C1 segment of cervical spinal cord (tissue), 14 donors: ENCODE measurements around the gene PCYT1A.
"Not testable (repeated sequence)": the region's sequence is repeated elsewhere in the genome, so short reads cannot be mapped to it uniquely, and the experiment has no call there.

Experiments used
- DNase-seq, 14 donors: peaks; one replicate each; lab custom pipeline; 2025; lab: John Stamatoyannopoulos, UW

Gene PCYT1A

DNA sequence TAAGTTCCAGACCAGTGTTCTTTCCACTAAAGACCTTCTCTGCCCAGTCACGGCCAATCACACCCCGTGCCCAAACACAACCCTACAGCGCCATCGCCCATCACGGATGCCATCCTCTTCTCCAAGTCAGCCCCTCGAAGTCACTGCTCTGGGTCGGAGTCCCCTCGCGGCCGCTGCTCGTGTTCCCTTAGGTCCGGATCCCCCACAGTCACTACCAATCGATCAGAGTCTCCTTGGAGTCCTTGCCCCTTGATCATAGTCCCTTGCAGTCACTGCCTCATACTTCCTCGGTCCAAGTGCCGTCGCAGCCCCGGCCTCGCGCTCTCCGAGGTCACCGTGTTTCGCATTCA is 461 bp downstream of the PCYT1A start:
- peak in 4 of 14 donors; percentile 44 to 56 (median 56) for DNase-seq

DNA sequence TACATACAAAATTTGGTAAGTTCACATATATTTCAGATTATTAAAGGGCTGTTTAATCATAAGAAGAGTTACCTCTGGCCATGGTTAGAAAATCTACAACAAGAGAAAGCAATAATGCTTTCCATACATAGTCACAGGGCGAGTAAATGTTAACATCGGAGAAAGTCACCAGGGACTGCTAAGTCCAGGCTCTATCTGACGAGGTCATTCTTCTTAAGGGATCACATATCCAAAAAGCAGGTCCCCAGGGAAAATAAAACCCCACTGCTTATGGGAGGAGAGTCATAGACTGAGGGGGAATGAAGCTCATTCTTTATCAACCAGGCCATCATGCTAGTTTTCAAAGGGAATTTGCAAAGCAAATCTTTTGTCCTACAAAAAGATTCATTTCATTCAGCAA is 3.1 kb downstream of the PCYT1A start:
- no peak for DNase-seq

GRCh38 chr3:196281962-196282361 is 5.6 kb downstream of the PCYT1A start:
- DNase-seq = no peak

DNA sequence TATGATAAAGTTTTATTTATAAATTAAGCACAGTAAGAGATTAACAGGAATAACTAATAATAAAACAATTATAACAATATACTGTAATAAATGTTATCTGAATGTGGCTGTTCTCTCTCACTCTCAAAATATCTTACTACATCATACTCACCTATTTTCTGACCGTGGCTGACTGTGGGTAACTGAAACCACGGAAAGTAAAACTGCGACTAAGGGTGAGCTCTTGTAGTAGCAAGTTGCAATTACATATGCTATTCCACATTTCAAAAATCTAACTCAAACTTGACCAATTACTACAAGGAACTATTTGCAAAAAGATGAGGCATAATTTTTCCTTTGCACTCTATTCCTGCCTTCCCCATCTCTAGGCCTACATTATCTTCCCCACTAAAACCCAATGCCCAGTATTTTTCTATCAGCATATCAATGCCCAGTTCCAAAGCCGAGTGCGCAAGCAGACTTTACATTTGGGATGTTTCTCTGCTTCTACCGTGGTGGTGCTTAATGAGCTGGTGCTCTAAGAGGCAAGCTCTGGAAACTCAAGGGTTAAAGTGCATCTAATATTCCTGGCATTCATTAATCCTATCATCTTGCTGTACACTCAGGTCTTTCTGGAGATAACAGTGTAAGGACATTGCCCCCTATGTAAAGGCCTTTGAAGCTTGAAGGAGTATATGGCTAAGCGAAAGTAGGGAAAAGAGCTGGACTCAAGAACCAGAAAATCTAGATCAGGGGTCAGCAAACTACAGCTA is 6.7 kb downstream of the PCYT1A start:
- DNase-seq = no peak

DNA sequence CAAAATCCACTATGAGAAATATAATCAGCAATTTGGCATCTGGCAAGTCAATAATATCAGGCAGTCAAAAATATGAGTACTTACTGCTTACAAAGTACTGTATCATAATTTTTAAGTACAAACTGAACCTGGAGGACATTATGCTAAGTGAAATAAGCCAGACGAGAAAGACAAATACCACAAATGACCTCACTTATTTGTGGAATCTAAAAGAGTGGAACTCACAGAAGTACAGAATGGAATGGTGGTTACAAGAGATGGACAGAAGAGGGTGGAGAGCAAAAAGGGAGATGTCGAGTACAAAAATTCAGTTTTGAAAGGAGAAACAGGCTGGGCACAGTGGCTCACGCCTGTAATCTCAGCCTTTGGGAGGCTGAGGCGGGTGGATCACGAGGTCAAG is 12.4 kb downstream of the PCYT1A start:
- DNase-seq = no peak

- no peak for DNase-seq
Measured at GRCh38 chr3:196274585-196274984, 12.9 kb downstream of the PCYT1A start.

DNA sequence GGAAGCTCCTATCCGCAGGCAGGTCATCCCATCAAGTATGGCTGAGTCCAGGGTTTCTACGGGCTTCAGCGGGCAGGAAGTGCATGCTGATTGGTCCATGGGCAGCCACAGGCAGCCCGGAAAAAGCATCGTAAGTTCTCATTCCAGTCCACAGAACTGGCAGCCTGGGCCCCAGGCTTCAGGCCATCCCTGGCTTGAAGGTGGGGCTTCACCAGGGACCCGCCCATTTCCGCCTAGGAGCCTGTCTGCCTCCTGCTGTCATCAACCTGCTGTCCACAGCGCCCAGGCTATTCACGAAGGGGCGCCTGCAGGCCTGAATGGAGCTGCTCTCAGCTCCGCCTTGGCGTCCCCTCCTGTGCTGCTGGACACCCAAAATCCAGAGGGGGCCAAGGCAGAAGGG is 13.9 kb downstream of the PCYT1A start:
- DNase-seq = no peak

GRCh38 chr3:196272826-196273225 is 14.7 kb downstream of the PCYT1A start:
- no peak for DNase-seq

GRCh38 chr3:196270499-196270898 is 17.0 kb downstream of the PCYT1A start:
- no peak for DNase-seq

DNA sequence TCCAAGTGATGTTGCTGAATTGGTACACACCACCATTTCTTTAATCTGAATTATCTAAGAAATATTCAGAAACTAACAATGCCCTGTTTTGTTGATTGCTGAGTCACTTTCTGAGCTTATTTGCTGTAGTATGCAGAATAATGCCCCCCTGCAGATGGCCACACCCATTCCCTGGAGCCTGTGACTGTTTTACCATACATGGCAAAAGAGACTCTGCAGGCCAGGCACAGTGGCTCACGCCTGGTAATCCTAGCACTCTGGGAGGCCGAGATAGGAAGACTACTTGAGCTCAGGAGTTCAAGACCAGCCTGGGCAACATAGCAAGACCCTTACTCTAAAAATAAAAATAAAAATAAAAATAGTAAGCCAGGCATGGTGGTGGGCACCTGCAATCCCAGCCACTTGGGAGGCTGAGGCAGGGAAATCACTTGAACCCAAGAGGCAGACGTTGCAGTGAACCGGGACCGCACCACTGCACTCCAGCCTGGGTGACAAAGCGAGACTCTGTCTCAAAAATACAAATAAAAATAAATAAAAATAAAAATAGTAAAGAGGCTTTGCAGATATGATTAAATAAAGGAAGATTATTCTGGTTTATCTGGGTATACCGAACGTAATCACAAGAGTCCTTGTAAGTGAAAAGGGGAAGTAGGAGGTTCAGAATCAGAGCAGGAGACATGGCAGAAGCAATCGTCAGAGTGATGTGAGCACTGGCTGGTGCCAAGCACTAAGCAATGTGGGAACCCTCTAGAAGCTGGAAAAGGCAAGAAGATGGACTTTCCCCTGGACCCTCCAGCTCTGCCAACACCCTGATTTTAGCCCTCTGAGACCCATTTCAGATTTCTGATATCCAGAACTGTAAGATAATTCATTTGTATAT is 19.0 kb downstream of the PCYT1A start:
- DNase-seq = no peak

DNA sequence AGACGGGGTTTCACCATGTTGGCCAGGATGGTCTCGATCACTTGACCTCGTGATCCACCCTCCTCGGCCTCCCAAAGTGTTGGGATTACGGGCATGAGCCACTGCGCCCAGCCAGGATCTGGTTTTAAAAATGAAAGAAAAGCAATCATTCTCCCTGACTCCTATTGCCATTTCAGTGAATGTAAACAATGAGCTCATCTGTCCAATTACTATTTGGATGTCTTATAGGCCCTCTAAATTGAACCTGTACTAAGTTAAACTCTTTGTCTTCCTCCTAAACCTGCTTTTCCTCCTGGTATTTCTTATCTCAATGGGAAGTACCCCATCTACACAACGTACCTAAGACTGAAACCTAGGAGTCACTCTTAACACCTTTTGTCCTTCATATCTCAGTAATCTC is 23.7 kb downstream of the PCYT1A start:
- no peak for DNase-seq

DNA sequence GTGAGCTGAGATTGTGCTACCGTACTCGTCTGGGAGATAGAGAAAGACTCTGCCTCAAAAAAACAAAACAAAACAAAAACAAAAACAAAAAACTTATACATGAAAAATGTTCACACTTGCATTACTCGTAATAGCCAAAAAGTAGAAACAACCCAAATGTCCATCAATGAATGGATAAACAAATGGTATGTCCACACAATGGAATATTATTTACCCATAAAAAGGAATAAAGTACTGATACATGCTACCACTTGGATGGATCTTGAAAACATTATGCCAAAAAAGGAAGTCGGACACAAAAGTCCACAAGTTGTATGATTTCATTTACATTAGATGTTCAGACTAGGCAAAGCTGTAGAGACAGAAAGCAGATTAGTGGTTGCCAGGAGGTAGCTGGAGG is 26.7 kb downstream of the PCYT1A start:
- DNase-seq = no peak

- DNase-seq = no peak
Measured at GRCh38 chr3:196255776-196256175, 31.8 kb downstream of the PCYT1A start.

DNA sequence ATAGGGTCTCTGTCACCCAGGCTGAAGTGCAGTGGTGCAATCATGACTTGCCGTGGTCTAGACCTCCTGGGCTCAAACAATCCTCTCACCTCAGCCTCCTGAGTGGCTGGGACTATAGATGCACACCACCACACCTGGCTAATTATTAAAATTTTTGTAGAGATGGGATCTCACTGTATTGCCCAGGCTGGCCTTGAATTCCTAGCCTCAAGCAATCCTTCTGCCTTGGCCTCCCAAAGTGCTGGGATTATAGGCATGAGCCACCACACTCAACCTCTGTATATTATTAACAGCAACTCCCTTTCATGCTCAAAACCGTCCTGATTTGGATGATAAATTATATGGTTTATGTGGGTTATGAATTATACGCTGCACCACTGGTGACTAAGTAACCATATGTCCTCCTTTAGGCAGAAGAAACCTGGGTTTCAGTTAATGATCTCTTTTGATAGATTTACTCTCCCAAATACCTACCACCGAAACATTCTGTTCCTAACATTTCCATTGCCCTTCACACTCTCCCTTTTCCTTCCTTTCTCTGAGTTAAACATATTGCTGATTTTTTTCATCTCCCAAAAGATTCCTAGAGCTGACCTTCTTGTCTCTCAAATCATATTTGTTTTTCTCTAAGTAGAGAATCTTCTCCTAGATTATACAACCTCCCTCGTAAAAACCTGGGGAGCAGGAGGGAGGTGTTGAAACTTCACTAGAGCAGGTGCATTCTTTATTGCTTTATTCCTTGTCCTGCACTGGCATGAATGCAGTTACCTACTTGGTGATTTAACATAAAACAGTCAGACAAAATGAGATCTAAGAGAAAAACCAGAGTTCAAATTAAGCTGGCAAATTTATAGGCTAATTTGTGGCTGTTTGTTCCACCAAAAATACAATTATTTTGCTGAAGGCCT is 32.9 kb downstream of the PCYT1A start:
- DNase-seq = no peak

DNA sequence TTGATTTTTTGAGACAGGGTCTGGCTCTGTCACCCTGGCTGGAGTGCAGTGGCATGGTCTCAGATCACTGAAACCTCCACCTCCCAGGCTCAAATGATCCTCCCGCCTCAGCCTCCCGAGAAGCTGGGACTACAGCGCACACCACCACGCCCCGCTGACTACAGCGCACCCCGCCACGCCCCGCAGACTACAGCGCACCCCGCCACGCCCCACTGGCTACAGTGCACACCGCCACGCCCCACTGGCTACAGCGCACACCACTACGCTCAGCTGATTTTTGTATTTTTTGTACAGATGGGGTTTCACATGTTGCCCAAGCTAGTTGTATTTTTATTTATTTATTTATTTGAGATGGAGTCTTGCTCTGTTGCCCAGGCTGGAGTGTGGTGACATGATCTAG is 35.6 kb downstream of the PCYT1A start:
- no peak for DNase-seq

GRCh38 chr3:196246612-196247308 is 40.8 kb downstream of the PCYT1A start:
- no peak for DNase-seq

DNA sequence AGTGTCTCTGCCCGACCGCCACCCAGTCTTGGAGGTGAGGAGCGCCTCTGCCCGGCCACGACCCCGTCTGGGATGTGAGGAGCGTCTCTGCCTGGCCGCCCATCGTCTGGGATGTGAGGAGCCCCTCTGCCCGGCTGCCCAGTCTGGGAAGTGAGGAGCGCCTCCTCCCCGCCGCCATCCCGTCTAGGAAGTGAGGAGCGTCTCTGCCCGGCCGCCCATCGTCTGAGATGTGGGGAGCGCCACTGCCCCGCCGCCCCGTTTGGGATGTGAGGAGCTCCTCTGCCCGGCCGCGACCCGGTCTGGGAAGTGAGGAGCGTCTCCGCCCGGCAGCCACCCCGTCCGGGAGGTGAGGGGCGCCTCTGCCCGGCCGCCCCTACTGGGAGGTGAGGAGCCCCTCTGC is 43.4 kb downstream of the PCYT1A start:
- DNase-seq = not testable (repeated sequence)

GRCh38 chr3:196241704-196242103 is 45.8 kb downstream of the PCYT1A start:
- no peak for DNase-seq

DNA sequence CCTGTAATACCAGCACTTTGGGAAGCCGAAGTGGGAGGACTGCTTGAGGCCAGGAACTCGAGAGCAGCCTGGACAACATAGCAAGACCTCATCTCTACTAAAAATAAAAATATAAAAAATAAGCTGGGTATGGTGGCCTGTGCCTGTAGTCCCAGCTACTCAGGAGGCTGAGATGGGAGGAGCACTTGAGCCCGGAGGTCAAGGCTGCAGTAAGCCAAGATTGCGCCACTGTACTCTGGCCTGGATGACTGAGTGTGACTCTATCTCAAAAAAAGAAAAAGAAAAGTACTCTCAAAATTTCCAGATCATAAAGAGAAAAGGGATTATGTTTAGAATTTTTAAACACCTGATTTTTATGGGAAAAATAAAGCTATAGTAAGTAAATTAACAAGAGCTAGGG is 47.1 kb downstream of the PCYT1A start:
- no peak for DNase-seq

- DNase-seq = no peak
Measured at GRCh38 chr3:196238612-196239560, 48.6 kb downstream of the PCYT1A start.
